Measurements from ENCODE around the gene IFITM1. TPM values are rescaled to one million over a fixed set of nuclear protein-coding genes. Genes with fewer than 3 reads are reported as not detected.
A peak's percentile ranks its signal among the peaks of the same experiment; 100 is the strongest.
"Not testable (repeated sequence)": the region's sequence is repeated elsewhere in the genome, so short reads cannot be mapped to it uniquely, and the experiment has no call there.

The IFITM1 gene
- total RNA-seq, 1 donor from 2014 or later, result 128 TPM

GRCh38 chr11:304915-305843 is 8.7 kb upstream of the IFITM1 start:
- H3K27me3 ChIP-seq (ENCODE audit: low read depth), result peaks cover 12% of the 10 kb centered on the region
- H3K4me1 ChIP-seq, result peaks cover 36% of the 10 kb centered on the region
- H3K27ac ChIP-seq, result peak overlapping the region; percentile 88
- no peaks in the 10 kb centered on the region for H3K9me3 ChIP-seq
- no peak overlapping the region for H3K4me3 ChIP-seq
- intact Hi-C loops (cut with DNase I), result loop anchor here (10.0 kb wide), 1 partner anchor 50 kb away; no protein-coding TSS in a partner anchor
- DNase-seq, result peak; percentile 70
- no peaks in the 10 kb centered on the region for H3K36me3 ChIP-seq
- ATAC-seq, result no peak
- peak; percentile 73 for TF ChIP-seq CTCF (IDR thresholded peaks at IDR 0.05)

GRCh38 chr11:305844-306211 is 8.0 kb upstream of the IFITM1 start:
- no peaks in the 10 kb centered on the region for H3K9me3 ChIP-seq
- H3K27me3 ChIP-seq (ENCODE audit: low read depth), result peaks cover 5% of the 10 kb centered on the region
- ATAC-seq (no peak), DNase-seq (no peak)
- H3K4me1 ChIP-seq, result peaks cover 33% of the 10 kb centered on the region
- no peak overlapping the region for H3K4me3 ChIP-seq
- TF ChIP-seq CTCF (IDR thresholded peaks at IDR 0.05), result no peak
- intact Hi-C loops (cut with DNase I), result loop anchor here (10.0 kb wide), 1 partner anchor 49 kb away; no protein-coding TSS in a partner anchor
- peak overlapping the region; percentile 88 for H3K27ac ChIP-seq
- H3K36me3 ChIP-seq, result no peaks in the 10 kb centered on the region

GRCh38 chr11:306645-307371 is 7.0 kb upstream of the IFITM1 start:
- Histone ChIP-seq H3K4me1 (peaks cover 35% of the 10 kb centered on the region), H3K4me3 (no peak overlapping the region), H3K27me3 (ENCODE audit: low read depth) (no peaks in the 10 kb centered on the region), H3K27ac (peak overlapping the region; percentile 88), H3K36me3 (no peaks in the 10 kb centered on the region), H3K9me3 (no peaks in the 10 kb centered on the region)
- DNase-seq (peak; percentile 44), ATAC-seq (no peak)
- intact Hi-C loops (cut with DNase I), result loop anchor here (10.0 kb wide), 1 partner anchor 48 kb away; no protein-coding TSS in a partner anchor
- TF ChIP-seq CTCF (IDR thresholded peaks at IDR 0.05), result no peak

GRCh38 chr11:307766-308708 is 5.8 kb upstream of the IFITM1 start, which contains the start of gene IFITM2:
IFITM2 (plus strand) TSS chr11:307816; CDS start chr11:308193, 377 bp downstream.
- peak; percentile 19 for TF ChIP-seq CTCF (IDR thresholded peaks at IDR 0.05)
- intact Hi-C loops (cut with DNase I), result loop anchor here (10.0 kb wide), 1 partner anchor 47 kb away; no protein-coding TSS in a partner anchor
- peak within 1 kb of the TSS; percentile 66 for H3K4me3 ChIP-seq
- H3K36me3 ChIP-seq; H3K9me3 ChIP-seq; H3K27me3 ChIP-seq (ENCODE audit: low read depth): not testable (repeated sequence)
- H3K27ac ChIP-seq, result peak within 1 kb of the TSS; percentile 88
- peak; percentile 87 for DNase-seq
- ATAC-seq, result peak; percentile 76 to 78
- H3K4me1 ChIP-seq, result peaks cover 46% of the 10 kb centered on the region

- intact Hi-C loops (cut with DNase I), result loop anchor here (10.0 kb wide), 1 partner anchor 46 kb away; no protein-coding TSS in a partner anchor
These were observed 4.8 kb upstream of the IFITM1 start for GRCh38 chr11:308740-309665.

GRCh38 chr11:309979-310572 is 3.8 kb upstream of the IFITM1 start:
- DNase-seq; H3K9me3 ChIP-seq; H3K36me3 ChIP-seq; H3K27me3 ChIP-seq (ENCODE audit: low read depth): not testable (repeated sequence)
- Histone ChIP-seq H3K4me3 (peak overlapping the region; percentile 66), H3K4me1 (peaks cover 53% of the 10 kb centered on the region), H3K27ac (peak overlapping the region; percentile 88)
- ATAC-seq, result peak; percentile 3 to 20
- intact Hi-C loops (cut with DNase I), result loop anchor here (10.0 kb wide), 1 partner anchor 45 kb away; no protein-coding TSS in a partner anchor

More at GRCh38 chr11:308740-309665, 4.8 kb upstream of the IFITM1 start:
- Histone ChIP-seq H3K4me1 (peaks cover 55% of the 10 kb centered on the region), H3K27ac (peak overlapping the region; percentile 88), H3K4me3 (peak overlapping the region; percentile 66)
- not testable (repeated sequence) for H3K27me3 ChIP-seq (ENCODE audit: low read depth); H3K36me3 ChIP-seq; H3K9me3 ChIP-seq
- DNase-seq (peak; percentile 39), ATAC-seq (peak in 1 of 2 donors; percentile 0)
